ENCODE data around the gene PAQR8. TPM values are rescaled to one million over a fixed set of nuclear protein-coding genes. Genes with fewer than 3 reads are reported as not detected.

PAQR8 gene
- total RNA-seq, 1 experiment from 2014 or later = 2.7 TPM

Other genes with a start within 250 kb of the PAQR8 start
- gene IL17A, start 175.8 kb upstream of the PAQR8 start, total RNA-seq (2014; rRNA removed; shearing (Covaris generic)) = not detected in 2 replicates
- not detected in 2 replicates for gene IL17F, start 117.7 kb upstream of the PAQR8 start, total RNA-seq (2014; rRNA removed; shearing (Covaris generic))
- 163 and 198 TPM in 2 replicates for gene MCM3, start 77.4 kb upstream of the PAQR8 start, total RNA-seq (2014; rRNA removed; shearing (Covaris generic))
- gene EFHC1, start 58.2 kb downstream of the PAQR8 start, total RNA-seq (2014; rRNA removed; shearing (Covaris generic)) = 29.1 and 39.1 TPM in 2 replicates
- gene TRAM2, start 214.9 kb downstream of the PAQR8 start, total RNA-seq (2014; rRNA removed; shearing (Covaris generic)) = 91.1 and 104 TPM in 2 replicates

Measured in A172 (cell line).